GM19099 (cell line): ENCODE data around the gene TMC5.

Experiments used
- POLR2A ChIP-seq: IDR thresholded peaks from 3 replicates; pipeline ENCODE4 v1.6.1; 2011; ENCODE audit warnings: low read depth; ENCODE audit not compliant: insufficient read length; ENCODE audit errors: extremely low read depth

Gene TMC5

DNA sequence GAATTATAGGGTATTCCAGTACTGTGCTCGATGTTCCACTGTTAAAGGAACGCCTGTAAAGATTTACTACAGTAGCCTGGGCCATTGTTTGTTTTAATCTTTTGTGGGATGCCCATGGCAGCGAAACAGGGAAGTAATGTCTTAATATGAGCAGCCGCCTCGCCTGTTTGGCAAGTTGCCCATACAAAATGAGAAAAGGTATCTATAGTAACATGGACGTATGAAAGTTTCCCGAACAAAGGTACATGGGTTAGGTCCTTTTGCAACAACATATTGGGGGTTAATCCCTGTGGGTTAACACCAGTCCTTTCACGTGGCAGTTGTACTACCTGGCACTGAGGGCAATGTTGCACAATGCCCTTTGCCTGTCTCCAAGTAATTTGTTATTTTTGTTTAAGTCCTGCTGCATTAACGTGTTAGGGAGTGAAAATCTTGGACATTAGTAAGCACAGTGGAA lies 21.1 kb upstream of the TMC5 start:
- no peak for TF ChIP-seq POLR2A

DNA sequence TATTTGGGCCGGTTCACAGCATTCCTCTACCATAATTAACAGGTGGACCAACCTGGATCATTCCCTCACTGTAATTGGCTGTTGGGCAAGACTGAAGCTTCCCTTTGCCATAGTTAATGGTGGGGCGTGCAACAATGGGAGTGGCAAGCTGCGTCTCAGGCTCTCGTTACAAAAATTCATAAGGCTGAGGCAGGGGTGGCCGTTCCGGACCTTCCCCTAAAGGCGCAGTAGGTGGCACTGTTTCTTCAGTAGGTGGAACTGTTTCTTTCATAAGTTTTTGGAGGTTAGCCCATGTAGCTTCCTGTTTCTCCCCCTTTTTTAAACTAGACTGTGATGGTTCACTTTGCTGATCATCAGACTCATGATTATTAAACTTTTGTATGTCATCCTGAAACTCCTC lies 17.0 kb upstream of the TMC5 start:
- TF ChIP-seq POLR2A, result no peak

DNA sequence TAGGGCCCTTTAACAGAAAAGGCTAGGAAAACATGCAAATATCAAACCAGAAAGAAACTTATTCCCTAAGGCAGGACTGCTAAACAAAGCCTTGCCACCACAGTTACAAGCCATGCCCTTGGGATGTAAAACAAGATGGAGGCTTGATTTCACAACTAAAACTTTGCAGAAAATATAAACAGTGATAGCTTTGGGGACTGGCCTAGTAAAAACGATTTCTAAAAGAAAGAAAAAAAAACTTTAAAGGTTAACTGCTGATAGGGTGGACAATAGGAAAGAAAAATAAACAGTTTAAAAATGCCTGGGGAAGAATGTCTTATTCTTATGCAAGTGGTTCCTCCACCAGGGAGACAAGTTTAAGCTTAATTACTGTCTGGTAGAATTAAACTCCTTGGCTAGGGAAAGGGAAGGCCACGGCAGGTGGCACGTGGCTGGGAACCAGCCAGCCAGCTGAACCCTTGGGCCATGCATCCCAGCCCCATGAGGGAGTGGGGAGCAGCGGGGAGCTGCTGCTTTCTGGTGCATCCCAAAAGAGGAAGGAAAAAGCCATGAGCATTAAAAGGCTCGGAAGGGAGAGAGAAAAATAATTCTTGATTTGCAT lies 10.7 kb upstream of the TMC5 start:
- no peak for TF ChIP-seq POLR2A

DNA sequence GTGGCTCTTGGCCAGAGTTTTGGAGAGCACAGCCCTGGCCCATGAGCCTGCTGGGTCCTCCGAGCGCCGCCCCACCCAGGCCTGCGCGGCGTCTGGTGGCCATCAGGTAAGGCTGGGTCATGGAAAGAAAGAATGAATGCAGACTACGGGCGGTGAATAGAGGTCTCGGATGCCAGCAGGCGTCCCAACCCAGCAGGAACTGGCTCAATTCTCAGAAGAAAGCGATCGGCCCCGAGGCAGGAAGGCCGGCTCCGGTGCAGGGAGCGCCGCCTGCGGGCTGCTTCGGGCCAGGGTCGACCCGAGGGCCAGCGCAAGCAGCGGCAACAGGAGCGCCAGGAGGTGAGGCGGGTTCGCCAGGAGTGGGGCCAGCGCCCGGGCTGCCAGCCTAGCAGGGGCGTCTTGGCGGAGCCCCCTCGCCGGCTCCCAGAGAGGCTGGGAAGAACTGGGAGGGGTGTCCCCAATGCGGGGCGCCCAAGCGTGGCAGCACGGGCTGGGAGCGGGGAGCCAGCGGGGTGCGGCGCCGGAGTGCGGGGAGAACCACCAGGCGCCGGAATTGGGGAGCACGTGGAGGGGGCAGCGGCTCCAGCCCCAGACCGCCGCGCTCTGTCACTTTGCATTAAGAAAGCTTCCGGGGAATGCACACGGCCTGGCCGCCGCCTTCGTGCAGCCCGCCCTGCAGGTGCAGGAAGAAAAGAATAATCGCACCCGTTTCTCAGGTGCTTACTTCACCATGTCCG lies 7.1 kb upstream of the TMC5 start:
- no peak for TF ChIP-seq POLR2A

DNA sequence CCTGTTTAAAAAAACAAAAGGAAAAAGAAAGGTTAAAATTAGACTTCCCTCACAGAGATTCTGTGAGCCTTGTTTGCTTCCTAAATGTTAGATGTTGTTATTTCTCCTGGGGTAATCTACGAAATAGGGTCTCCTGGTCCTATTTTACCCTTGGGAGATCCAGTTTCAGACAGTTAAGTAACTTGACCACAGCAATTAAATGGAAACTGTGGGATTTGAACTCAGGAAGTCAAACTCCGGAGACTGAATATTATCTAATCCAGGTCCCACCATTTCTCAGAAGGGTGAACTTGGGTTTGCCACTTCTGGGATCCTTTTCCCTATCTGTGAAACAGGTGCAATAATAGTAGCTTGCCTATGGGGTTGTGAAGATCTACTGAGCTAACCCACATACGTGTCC lies 6.4 kb upstream of the TMC5 start:
- no peak for TF ChIP-seq POLR2A

DNA sequence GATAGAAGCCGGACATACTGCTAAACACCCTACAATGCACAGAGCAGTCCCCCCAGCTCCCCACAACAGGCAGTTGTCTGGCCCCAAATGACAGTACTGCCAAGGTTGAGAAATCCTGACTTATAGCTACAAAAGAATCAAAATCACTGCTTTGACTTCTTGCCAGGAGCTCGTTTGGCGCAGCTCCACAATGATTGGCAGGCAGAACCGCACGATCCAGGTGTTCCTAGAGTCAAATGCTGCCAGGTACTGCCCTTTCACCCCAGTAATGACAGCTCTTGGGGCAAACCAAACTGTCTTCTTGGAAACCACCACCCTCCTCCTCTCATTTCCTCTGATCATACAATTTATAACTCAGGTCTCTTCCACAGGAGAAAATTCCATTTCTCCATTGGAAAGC lies 2.2 kb upstream of the TMC5 start:
- TF ChIP-seq POLR2A, result no peak

DNA sequence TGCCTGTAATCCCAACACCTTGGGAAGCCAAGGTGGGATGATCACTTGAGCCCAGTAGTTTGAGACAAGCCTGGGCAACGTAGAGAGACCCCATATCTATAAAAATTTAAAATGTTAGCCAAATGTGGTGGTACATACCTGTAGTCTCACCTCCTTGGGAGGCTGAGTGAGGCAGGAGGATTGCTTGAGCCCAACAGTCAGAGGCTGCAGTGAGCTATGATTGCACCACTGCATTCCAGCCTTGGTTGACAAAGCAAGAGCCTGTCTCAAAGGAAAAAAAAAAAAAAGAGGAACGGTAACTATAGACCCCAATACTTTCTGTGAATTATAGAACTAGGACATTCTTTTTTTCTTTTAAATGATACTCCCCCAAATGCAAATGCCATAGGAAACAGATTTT lies 1.8 kb upstream of the TMC5 start:
- TF ChIP-seq POLR2A, result no peak

DNA sequence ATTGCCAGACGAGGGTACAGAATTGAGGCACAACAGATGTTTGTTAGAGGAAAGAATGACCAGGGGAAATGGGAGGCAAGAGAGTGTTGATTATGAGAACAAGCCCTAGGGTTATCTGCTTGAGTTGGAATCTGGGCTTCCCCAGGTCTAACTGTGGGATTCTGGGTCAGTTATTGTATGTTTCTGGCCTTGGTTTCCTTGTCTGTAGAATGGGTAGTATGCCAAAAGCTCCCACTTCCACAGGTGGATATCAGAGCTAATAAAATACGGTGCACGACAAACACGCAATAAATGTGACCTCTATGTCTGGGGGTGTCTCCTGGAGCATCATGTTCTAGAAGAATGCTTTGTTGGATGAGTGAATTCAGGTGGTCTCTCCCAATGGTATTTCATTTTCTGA lies 517 bp downstream of the TMC5 start:
- TF ChIP-seq POLR2A, result no peak

DNA sequence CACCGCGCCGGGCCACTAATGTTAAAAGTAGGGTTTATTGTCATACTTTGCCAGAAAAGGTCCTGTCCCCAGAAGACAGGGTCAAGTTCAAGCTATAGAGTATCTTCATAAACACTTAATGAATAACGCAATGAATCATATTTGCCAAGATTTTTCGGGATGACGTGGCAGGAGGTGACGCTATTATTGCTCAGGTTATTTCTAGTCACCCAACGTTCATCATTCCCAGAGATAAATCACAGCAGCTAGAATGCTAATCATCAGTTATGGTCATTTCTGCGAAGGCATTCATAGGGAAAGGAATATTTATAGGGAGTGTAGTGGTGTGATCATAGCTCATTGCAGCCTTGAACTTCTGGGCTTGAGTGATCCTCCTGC lies 2.0 kb downstream of the TMC5 start:
- TF ChIP-seq POLR2A, result no peak

DNA sequence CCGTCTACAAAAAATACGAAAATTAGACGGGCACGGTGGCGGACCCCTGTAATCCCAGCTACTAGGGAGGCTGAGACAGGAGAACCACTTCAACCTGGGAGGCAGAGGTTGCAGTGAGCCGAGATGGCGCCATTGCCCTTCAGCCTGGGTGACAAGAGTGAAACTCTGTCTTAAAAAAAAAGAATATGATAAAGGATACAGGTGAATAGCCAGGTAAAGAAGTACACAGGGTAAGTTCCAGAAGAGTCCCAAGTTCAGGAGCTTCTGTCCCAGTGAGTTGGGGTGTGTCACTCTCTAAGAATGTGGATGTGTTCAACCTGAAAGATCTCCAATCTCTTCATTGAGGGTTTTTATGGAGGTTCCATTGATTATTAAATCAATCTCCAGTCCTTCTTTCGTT lies 6.8 kb downstream of the TMC5 start:
- no peak for TF ChIP-seq POLR2A

DNA sequence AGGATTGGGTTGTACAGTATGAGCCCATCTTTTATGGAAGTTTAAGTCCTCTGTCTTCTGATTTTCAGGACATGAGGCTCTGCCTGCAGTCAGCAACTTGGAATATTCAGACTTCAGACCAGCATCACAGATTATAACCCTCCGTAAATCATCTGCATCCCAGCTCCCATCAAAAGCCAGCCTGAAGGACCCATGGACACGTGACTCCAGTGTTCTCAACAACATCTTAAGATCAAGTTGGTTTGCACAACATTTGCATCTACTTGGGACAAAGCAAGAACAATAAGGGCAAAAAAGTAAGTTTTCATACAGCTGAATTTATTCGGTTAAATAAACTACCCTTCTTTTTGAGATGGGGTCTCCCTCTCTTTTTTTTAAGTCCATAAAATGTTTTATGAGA lies 12.7 kb downstream of the TMC5 start:
- no peak for TF ChIP-seq POLR2A

DNA sequence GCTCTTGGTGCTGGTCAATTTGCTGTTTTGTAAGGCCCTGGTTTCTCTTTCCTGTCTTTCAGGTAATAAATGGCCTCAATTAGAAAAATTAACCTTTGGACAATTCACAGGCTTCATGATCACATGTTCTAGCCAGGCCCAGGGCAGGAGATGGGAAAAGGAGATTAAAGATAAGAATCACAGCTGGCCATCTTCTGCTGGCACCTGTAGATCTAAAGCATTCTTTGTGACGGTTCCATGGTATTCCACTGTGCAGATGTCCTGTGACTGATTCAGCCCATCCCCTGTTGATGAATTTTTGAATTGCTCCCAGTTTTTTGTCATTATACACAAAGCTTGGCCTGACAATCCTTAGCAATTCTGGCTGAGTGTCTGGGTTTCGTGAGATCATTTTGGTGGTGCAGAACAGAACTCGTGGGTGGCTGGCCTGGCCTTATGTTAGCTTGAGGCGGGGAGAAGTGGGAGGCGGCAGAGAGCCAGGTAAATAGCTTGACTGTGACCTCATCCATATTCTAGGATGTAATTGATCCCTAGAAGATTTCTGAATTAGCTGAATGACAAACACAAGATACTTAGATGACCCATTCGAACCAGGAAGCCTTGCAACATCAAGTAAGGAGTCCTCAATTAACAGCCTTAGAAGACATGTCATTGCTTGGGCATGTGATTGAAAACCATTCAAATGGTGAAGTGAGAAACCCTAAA lies 14.1 kb downstream of the TMC5 start:
- no peak for TF ChIP-seq POLR2A

DNA sequence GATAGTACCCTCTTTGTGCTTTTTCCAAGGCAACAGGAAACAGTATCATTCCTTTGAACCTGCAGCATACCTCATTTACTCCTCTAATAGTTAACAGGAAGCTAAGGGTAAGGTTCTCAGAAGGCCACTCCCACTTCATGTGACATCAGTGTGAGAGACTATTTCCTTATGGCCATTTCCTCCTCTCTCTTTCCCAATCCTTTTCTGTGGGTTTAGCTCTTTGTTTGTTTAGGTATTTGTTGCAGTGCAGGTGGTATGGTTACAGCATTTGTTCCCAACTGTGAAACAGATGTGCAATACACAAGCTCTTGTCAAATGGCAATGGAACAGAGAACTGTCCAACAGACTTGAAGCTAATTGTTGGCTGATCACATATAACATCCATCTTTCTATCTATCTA lies 14.7 kb downstream of the TMC5 start:
- TF ChIP-seq POLR2A, result no peak

DNA sequence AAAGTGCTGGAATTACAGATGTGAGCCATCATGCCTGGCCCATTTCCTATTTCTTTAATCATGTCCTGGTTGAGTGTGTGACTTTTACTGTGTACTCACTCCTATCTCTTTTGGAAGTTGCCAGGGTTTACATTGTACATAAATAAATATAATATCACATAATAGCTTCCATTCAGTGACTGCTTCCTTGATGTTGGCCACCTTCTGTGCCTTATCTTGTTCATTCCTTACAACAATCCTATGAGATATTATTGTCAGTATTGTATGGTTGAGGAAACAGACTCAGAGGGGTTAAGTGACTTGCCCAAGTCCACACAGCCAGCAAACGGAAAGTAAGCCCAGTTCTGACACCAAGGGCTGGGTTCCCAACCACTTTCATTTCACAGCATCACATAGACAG lies 16.9 kb downstream of the TMC5 start:
- TF ChIP-seq POLR2A, result no peak

DNA sequence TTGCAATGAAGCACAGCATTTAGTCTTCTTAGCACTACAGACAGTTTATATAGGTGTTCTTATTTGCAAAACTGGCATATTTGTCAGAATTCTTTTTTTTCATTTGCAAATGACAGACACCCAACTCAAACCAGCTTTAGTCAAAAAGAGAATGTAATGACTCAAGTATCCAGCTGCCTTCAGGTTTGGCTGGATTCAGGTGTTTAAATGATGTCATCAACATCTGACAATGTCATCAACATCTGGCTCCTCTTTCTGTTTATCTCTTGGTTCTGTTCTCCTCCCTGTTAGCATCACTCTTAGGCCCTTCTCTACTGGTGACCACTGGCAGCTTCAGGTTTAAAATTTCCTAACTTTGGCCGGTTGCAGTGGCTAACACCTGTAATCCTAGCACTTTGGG lies 18.9 kb downstream of the TMC5 start:
- TF ChIP-seq POLR2A, result no peak

DNA sequence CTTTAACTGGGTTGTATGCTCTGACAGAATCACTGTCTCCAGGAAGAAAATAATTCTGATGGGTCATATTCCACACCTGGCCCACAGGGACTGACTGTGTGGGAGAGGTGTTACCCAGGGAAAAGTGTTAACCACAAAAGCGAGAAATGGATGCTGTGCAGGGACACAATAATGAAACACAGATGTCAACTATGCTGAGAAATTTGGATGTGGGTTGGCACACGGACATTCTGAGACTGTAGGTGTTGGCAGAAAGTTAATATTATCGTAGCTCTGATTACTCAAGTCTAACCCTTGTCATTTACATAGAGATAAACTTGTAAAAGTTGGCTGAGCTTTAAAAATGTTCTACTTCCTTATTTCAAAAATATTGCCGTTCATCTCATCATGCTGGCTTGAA lies 19.6 kb downstream of the TMC5 start:
- no peak for TF ChIP-seq POLR2A
